ENCODE data around the gene S100A1.

Gene S100A1

DNA sequence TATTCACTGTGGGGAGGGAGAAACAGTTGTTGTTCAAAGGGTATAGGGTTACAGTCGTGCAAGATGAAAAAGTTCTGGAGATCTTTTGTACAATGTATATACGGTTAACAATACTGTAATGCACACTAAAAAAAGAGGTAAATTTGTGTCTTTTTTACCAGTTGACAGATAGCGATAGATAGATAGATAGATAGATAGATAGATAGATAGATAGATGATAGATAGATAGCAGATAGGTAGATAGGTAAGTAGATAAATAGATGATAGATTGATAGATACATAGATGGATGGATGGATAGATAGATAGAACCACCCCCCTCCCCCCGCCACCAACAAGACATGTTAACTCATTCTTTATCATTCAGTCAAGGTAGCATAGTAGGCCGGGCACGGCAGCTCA is 25.5 kb upstream of the S100A1 start:
- no peaks in the 10 kb centered on the region for H3K27me3 ChIP-seq (ENCODE audit: insufficient read depth, low read length, poor library complexity, severe bottlenecking)
- no peak overlapping the region for H3K4me2 ChIP-seq (ENCODE audit: low read depth, low read length, poor library complexity, severe bottlenecking)
- H3K9ac ChIP-seq (ENCODE audit: low read depth, low read length, poor library complexity, severe bottlenecking): no peak overlapping the region
- TF ChIP-seq, protein P1, sequence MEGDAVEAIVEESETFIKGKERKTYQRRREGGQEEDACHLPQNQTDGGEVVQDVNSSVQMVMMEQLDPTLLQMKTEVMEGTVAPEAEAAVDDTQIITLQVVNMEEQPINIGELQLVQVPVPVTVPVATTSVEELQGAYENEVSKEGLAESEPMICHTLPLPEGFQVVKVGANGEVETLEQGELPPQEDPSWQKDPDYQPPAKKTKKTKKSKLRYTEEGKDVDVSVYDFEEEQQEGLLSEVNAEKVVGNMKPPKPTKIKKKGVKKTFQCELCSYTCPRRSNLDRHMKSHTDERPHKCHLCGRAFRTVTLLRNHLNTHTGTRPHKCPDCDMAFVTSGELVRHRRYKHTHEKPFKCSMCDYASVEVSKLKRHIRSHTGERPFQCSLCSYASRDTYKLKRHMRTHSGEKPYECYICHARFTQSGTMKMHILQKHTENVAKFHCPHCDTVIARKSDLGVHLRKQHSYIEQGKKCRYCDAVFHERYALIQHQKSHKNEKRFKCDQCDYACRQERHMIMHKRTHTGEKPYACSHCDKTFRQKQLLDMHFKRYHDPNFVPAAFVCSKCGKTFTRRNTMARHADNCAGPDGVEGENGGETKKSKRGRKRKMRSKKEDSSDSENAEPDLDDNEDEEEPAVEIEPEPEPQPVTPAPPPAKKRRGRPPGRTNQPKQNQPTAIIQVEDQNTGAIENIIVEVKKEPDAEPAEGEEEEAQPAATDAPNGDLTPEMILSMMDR (conservative IDR thresholded peaks at IDR 0.05; ENCODE audit: low read length): no peak
- TF ChIP-seq EZH2phosphoT487 (IDR thresholded peaks at IDR 0.05; ENCODE audit: borderline replicate concordance): no peak
- no peaks in the 10 kb centered on the region for H3F3A ChIP-seq (ENCODE audit: low read depth)
- peaks cover 10% of the 10 kb centered on the region for H3K4me1 ChIP-seq (ENCODE audit: insufficient read depth, low read length, poor library complexity, severe bottlenecking)
- H2AFZ ChIP-seq (ENCODE audit: low read length): no peak overlapping the region
- no peaks in the 10 kb centered on the region for H3K79me2 ChIP-seq (ENCODE audit: insufficient read depth, low read length)
- H3K4me3 ChIP-seq (ENCODE audit: low read length, poor library complexity, severe bottlenecking): no peak overlapping the region
- H4K20me1 ChIP-seq (ENCODE audit: insufficient read depth, low read length, poor library complexity, severe bottlenecking): no peaks in the 10 kb centered on the region
- no peaks in the 10 kb centered on the region for H3K9me3 ChIP-seq (ENCODE audit: insufficient read depth, low read depth, low read length)
- no peaks in the 10 kb centered on the region for H3K36me3 ChIP-seq (ENCODE audit: insufficient read depth, low read length)
- H3K9me2 ChIP-seq (replicated peaks; ENCODE audit: low read depth, low read length): no peaks in the 10 kb centered on the region

DNA sequence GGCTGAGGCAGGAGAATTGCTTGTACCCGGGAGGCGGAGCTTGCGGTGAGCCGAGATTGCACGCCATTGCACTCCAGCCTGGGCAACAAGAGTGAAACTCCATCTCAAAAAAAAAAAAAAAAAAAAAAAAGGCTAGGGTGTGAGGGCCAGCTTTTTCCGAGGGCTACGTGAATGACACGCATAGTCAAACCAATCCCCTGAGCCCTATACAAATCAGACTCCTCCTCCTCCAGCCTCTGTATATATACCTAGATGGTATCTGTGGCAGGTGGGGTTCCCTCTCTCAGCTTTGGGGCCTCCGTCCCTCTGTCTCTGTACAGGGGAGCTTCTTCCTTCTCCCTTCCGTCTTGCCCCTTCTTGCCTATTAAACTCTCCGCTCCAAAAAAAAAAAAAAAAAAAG is 22.0 kb upstream of the S100A1 start:
- Histone ChIP-seq H3K9me2 (replicated peaks; ENCODE audit: low read depth, low read length) (no peaks in the 10 kb centered on the region), H3K4me3 (ENCODE audit: low read length, poor library complexity, severe bottlenecking) (no peak overlapping the region), H3K4me2 (ENCODE audit: low read depth, low read length, poor library complexity, severe bottlenecking) (no peak overlapping the region), H4K20me1 (ENCODE audit: insufficient read depth, low read length, poor library complexity, severe bottlenecking) (no peaks in the 10 kb centered on the region), H2AFZ (ENCODE audit: low read length) (no peak overlapping the region), H3K79me2 (ENCODE audit: insufficient read depth, low read length) (no peaks in the 10 kb centered on the region), H3K9me3 (ENCODE audit: insufficient read depth, low read depth, low read length) (no peaks in the 10 kb centered on the region), H3K27me3 (ENCODE audit: insufficient read depth, low read length, poor library complexity, severe bottlenecking) (no peaks in the 10 kb centered on the region), H3K36me3 (ENCODE audit: insufficient read depth, low read length) (no peaks in the 10 kb centered on the region), H3K9ac (ENCODE audit: low read depth, low read length, poor library complexity, severe bottlenecking) (no peak overlapping the region), H3K4me1 (ENCODE audit: insufficient read depth, low read length, poor library complexity, severe bottlenecking) (no peaks in the 10 kb centered on the region), H3F3A (ENCODE audit: low read depth) (no peaks in the 10 kb centered on the region)
- no peak for TF ChIP-seq EZH2phosphoT487 (IDR thresholded peaks at IDR 0.05; ENCODE audit: borderline replicate concordance)
- TF ChIP-seq, protein P1 (conservative IDR thresholded peaks at IDR 0.05; ENCODE audit: low read length): no peak

DNA sequence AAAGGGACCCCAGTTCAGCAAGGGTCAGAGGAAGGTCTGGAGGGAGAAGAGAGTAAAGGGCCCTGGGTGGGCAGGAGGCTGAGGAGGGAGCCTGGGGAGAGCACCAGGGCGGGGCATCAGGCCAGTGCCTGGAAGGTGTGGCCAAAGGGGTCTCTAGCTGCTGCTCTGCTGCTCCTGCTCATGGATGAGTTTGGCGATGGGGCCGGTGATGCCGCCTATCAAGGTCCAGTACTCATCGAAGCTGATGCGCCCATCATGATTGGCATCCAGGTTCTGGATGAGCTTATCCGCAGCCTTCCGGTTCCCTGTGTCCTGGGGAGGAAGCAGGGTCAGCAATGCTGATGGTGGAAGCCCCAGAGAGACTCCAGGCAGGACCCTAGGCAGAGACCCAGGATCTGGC is 20.9 kb upstream of the S100A1 start:
- Histone ChIP-seq H3K9me2 (replicated peaks; ENCODE audit: low read depth, low read length) (no peaks in the 10 kb centered on the region), H3K9ac (ENCODE audit: low read depth, low read length, poor library complexity, severe bottlenecking) (no peak overlapping the region), H3K4me2 (ENCODE audit: low read depth, low read length, poor library complexity, severe bottlenecking) (no peak overlapping the region), H3K9me3 (ENCODE audit: insufficient read depth, low read depth, low read length) (no peaks in the 10 kb centered on the region), H3K4me3 (ENCODE audit: low read length, poor library complexity, severe bottlenecking) (no peak overlapping the region), H3K36me3 (ENCODE audit: insufficient read depth, low read length) (no peaks in the 10 kb centered on the region), H3K4me1 (ENCODE audit: insufficient read depth, low read length, poor library complexity, severe bottlenecking) (no peaks in the 10 kb centered on the region), H2AFZ (ENCODE audit: low read length) (no peak overlapping the region), H4K20me1 (ENCODE audit: insufficient read depth, low read length, poor library complexity, severe bottlenecking) (no peaks in the 10 kb centered on the region), H3K27me3 (ENCODE audit: insufficient read depth, low read length, poor library complexity, severe bottlenecking) (no peaks in the 10 kb centered on the region), H3F3A (ENCODE audit: low read depth) (no peaks in the 10 kb centered on the region), H3K79me2 (ENCODE audit: insufficient read depth, low read length) (no peaks in the 10 kb centered on the region)
- TF ChIP-seq, protein P1 (conservative IDR thresholded peaks at IDR 0.05; ENCODE audit: low read length): no peak
- no peak for TF ChIP-seq EZH2phosphoT487 (IDR thresholded peaks at IDR 0.05; ENCODE audit: borderline replicate concordance)

All from Loucy (cell line).